ENCODE results near the gene S100P.
"Not testable (repeated sequence)": the region's sequence is repeated elsewhere in the genome, so short reads cannot be mapped to it uniquely, and the experiment has no call there.

Gene S100P

DNA sequence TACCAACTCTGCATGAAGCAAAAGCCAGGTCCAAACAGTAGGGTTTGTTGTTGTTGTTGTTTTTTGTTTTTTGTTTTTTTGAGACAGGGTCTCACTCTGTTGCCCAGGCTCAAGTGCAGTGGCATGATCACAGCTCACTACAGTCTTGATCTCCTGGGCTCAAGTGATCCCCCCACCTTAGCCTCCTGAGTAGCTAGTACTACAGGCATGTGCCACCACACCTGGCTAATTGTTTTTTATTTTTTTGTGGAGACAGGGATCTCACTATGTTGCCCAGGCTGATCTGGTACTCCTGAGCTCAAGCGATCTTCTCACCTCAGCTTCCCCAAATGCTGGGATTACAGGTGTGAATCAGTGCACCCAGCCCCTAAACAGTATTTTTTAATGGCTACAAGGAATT is 6.2 kb downstream of the S100P start:
- DNase-seq = no peak

GRCh38 chr4:6701371-6701770 is 7.7 kb downstream of the S100P start:
- peak; percentile 59 for DNase-seq

- DNase-seq = no peak
Measured at GRCh38 chr4:6702761-6703160, 9.1 kb downstream of the S100P start.

DNA sequence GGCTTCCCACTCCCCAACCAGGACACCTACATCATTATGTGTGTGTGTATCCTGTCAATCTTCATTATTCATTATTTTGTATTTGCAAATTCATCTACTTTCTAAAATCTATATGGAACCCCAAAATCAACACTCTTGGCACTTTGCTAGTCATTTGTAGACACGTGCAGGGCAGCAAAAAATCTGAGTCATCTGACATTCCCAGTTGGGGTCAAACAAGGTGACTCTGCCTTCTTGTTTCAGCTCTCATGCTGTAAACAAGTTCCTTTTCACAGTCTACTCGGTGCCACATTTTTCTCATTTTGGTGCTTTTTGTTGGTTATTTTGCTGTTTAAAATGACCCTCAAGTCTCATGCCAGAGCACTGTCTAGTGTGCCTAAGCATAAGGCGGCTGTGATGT is 10.1 kb downstream of the S100P start:
- no peak for DNase-seq

GRCh38 chr4:6705646-6706045 is 12.0 kb downstream of the S100P start:
- peak; percentile 41 for DNase-seq

DNA sequence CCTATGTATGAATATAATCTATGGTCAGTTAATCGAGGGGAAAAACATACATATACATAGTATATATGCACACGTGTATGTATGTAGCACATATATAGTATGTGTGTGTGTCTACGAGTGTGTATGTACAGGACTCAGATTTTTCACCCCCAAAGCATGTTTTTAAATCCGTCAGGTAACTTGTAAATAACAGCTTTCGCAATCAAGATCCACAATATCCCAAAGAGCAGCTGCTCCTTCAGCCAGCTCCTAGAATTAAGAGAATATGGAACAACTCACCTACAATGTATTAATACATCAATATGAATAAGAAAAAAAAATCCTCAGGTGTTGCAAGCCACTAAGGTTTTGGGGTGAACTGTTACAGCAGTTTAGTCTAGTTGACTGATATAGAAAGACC is 12.5 kb downstream of the S100P start:
- no peak for DNase-seq

DNA sequence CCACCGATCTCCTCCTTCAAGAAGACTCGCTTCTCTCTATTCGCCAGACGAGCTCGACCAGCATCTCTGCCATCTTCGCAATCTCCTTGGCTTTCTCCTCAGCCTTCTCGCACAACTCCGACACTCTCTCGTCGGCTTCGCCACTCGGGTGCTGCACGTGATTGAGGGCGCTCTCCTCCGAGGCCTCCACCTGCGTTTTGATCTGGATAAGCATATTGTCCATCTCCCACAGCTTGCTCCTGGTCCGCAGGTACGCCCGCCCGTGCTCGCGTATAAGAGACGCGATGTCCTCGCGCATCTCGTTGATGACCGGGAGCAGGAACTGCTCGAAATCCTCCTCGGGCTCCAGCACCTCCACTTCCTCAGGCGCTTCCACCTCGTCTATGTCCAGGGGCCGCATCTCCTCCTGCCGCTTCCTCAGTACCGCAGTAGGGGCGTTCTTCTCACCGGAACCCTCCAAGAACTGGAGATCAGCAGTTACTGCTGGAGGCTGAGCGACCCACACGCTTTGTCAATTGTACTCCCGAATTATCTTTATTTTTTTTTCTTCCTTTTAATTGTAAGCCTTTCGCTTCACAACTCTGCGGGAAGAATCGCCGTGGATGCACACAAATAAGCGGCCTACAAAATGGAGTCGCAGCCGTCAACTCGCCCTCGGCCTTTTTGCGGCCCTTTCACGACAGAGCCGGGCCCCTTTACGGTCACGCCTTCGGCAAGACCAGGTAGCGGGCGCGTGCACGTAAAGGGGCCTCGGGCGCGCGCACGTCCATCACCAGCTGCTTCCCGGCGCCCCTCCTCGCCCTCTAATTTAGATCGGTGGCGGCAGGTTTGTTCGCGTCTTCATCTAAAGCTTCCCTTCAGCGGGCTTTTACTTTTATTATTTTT is 15.8 kb downstream of the S100P start, which contains the start of gene MRFAP1L1:
TSS of gene MRFAP1L1 (minus strand) at position 636 of the 885 bp plus-strand sequence. CDS start at position 400, 236 bp downstream.
- peak; percentile 98 for DNase-seq

DNA sequence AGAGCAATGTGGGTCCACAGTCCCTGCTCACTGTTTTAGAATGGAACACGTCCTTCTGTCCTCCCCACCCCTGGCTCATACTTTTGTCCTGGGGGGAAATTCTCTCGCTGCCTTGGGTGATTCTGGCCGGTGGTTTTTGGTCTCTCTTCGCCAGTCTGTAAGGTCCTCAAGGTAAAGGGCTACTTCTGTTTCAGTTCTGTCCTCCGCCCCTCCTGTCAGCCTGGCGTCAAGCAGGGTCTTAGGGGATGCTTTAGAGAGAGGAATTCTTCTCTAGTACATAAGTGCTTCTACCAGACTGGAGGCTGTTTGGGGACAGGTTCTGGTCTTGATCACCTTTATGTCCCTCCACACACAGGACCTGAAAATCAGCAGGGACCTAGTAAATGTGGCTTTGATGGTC is 16.6 kb downstream of the S100P start:
- no peak for DNase-seq

- DNase-seq = no peak
Measured at GRCh38 chr4:6710996-6711395, 17.3 kb downstream of the S100P start.

GRCh38 chr4:6714954-6715353 is 21.3 kb downstream of the S100P start:
- no peak for DNase-seq

GRCh38 chr4:6715704-6716017 is 22.0 kb downstream of the S100P start:
- DNase-seq = no peak

DNA sequence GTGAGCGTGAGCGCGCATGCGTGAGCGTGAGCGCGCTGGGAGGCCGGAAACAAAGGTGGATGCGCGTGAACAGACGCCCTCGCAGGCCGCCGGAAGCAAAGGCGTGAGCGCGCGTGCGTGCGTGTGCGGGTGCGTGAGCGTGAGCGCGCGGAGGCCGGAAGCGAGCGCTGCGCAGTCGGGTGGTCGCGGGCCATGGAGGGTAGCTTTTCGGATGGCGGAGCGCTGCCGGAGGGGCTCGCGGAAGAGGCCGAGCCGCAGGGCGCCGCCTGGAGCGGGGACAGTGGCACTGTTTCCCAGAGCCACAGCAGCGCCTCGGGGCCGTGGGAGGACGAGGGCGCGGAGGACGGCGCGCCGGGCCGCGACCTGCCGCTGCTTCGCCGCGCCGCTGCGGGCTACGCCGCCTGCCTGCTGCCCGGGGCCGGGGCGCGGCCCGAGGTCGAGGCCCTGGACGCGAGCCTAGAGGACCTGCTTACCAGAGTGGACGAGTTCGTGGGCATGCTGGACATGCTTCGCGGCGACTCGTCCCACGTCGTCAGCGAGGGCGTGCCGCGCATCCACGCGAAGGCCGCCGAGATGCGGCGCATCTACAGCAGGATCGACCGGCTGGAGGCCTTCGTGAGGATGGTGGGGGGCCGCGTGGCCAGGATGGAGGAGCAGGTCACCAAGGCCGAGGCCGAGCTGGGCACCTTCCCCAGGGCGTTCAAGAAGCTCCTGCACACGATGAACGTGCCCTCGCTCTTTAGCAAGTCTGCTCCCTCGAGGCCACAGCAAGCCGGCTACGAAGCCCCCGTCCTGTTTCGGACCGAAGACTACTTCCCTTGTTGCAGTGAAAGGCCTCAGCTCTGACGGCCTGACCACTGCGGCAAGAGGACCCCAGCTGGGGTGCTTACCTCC is 22.6 kb downstream of the S100P start, which contains the start of gene BLOC1S4:
TSS of gene BLOC1S4 (plus strand) at position 157 of the 894 bp plus-strand sequence. CDS start at position 193, 36 bp downstream.
- DNase-seq = peak; percentile 90

- DNase-seq = no peak
Measured at GRCh38 chr4:6716958-6717655, 23.4 kb downstream of the S100P start.

- no peak for DNase-seq
Measured at GRCh38 chr4:6718932-6719610, 25.4 kb downstream of the S100P start.

- DNase-seq = no peak
Measured at GRCh38 chr4:6719611-6720179, 26.0 kb downstream of the S100P start.

- peak; percentile 89 for DNase-seq
Measured at GRCh38 chr4:6720202-6720699, 26.6 kb downstream of the S100P start.

GRCh38 chr4:6721121-6721520 is 27.4 kb downstream of the S100P start:
- DNase-seq = no peak

- DNase-seq = no peak
Measured at GRCh38 chr4:6722891-6723290, 29.2 kb downstream of the S100P start.

- no peak for DNase-seq
Measured at GRCh38 chr4:6723851-6724250, 30.2 kb downstream of the S100P start.

- DNase-seq = no peak
Measured at GRCh38 chr4:6724421-6725111, 30.9 kb downstream of the S100P start.

- DNase-seq = not testable (repeated sequence)
Measured at GRCh38 chr4:6725427-6725961, 31.8 kb downstream of the S100P start.
